HG03139 (cell line): ENCODE results near the gene CCDC152.

Experiments
- ATAC-seq: cut with Tn5 transposase; IDR thresholded peaks from one replicate; pipeline ENCODE4 v1.9.1; 2021; ENCODE audit not compliant: unreplicated experiment

CCDC152 gene

DNA sequence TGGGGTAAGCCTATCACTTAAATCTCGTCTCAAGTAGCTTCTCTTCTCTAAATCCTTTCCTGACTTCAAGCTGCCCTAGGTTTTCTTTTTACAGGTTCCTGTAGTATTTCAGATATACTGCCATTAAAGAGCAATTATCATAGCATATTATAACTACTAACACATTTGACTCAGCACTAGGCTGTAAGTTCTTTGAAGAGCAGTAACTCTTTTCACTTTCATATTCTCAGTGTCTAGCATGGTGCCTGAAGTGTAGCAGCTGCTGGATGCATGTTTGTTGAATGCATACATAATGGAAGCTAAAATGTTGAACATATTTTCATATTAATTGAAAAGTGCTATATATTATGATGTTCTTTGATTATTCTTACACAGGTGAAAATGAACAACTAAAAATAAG lies 22.5 kb downstream of the CCDC152 start:
- ATAC-seq, result no peak

GRCh38 chr5:42781584-42781983 lies 25.0 kb downstream of the CCDC152 start:
- no peak for ATAC-seq

- ATAC-seq, result no peak
These were observed 27.5 kb downstream of the CCDC152 start for GRCh38 chr5:42784132-42784531.

DNA sequence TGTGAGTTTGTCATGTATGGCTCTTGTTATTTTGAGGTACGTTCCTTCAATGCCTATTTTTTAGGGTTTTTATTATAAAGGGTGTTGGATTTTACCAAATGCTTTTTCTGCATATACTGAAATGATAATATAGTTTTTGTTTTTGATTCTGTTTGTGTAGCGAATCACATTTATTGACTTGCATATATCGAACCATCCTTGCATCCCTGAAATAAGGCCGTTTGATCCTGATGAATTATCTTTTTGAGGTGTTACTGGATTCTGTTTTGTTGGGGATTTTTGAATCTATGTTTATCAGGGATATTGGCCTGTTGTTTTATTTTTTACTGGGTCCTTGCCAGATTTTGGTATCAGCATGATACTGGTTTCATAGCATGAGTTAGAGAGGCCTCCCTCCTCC lies 29.1 kb downstream of the CCDC152 start:
- ATAC-seq, result no peak

- ATAC-seq, result no peak
These were observed 30.5 kb downstream of the CCDC152 start for GRCh38 chr5:42787073-42787472.

DNA sequence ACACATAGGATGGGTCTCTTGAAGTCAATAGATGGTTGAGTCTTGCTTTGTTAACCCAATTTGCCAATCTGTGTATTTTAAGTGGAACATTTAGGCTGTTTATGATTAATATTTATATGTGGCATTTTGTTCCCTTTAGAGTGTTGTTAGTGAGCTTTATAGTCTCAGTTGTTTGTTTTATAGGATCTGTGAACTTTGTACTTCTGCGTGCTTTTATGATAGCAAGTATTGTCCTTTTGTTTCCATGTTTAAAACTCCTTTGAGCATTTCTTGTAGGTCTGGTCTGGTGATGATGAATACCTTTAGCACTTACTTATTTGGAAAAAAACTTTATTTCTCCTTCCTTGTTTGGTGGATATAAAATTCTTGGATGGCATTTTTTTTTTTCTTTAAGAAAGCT lies 31.2 kb downstream of the CCDC152 start:
- ATAC-seq, result no peak

GRCh38 chr5:42791151-42791550 lies 34.5 kb downstream of the CCDC152 start:
- ATAC-seq, result no peak

DNA sequence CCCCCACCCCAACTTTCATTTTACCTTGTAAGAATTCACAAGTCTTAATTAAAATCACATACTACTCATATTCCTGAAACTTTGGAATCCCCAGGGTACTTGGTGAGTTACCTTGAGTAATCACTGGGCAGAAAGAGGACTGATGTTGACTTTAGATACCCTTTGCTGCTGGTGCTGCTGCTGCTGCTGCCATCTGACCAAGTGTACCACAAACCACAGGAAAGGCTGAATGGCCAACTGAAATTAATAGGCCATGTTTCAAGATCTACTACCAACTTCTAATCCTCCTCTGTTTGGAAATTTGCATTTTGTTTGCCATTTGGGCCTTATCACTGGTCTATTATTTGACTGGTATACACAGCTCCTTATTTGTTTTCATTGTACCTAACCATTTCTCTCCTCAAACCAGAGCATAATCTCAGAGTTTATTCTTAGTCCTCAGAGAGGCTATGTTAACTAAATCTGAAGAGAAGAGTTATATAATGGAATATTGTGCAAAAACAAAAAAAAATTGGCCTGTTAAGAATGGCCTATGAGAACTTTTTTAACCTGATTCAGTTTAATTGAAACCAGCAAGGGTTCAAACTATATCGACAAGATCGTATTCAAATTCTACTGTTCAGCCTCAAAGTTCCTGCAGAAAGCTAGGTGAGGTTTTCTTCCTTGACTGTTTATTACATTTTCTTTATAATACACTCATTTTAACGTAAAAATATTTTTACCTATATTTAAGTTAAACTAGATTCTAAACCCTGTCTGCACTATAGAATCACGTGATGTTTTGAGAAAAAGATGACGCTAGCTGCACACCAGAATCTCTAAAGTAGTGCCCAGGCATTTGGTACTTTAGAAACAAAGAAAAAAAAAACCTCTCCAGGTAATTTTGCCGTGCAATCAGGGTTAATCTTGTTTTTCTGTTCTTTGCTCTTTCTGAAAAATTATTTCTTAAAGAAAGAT lies 41.9 kb downstream of the CCDC152 start:
- ATAC-seq, result no peak

- ATAC-seq, result no peak
These were observed 42.6 kb downstream of the CCDC152 start for GRCh38 chr5:42799241-42799608.

GRCh38 chr5:42799668-42800114 lies 43.1 kb downstream of the CCDC152 start:
- no peak for ATAC-seq

GRCh38 chr5:42800748-42801330 lies 44.2 kb downstream of the CCDC152 start:
- no peak for ATAC-seq

DNA sequence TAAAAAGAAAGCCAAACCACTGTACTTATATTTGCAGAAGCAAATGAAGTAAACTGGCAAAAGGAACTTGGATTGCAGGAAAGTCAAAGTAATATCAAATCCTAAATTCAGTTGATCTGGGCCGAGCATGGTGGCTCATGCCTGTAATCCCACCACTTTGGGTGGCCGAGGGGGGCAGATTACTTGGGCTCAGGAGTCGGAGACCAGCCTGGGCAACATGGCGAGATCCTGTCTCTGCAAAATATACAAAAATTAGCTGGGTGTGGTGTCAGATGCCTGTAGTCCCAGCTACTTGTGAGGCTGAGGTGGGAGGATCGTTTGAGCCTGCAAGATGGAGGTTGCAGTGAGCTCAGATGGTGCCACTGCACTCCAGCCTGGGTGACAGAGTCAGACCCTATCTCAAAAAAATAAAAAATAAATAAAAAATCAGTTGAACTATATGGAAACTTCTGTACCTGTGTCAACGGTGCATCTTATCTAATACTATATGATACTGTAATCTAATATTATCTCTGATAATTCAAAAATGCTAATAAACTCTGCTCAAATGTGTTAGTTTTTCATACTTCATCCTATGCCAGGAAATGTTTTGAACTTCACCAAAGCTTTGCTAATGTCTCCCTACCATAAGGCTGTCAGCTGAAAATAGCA lies 45.0 kb downstream of the CCDC152 start:
- no peak for ATAC-seq

GRCh38 chr5:42804717-42805339 lies 48.2 kb downstream of the CCDC152 start:
- no peak for ATAC-seq

DNA sequence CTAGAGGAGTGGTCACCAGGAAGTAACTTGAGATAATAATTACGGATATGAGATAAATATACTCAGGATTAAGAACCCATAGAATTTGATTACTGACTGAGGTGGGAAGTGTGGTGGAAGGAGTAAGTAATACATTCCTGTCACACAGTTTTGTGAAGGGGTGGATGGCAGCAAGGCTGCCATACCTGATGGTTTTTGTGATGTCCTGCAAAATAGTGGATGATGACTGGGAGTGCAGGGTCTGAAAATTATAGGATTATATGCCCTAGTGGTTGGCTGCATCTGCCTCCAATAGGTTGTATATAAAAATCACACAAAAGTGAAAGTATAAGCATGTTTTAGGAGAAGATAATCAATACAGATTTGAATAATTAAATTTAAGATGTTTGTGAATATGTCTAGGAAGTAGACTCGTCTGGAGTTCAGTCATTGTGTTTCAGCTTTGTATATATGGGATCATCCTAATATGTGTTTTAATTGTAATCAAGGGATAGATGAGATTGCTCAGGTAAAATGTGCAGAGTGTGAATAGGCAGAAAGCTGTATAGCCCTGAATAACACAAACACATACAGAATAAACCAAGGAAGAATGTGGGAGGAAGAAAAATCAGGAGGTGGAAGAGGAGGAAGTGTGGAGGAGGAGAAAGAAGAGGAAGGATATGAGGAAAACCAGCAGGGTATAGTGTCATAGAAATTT lies 49.5 kb downstream of the CCDC152 start:
- no peak for ATAC-seq

GRCh38 chr5:42806701-42807262 lies 50.2 kb downstream of the CCDC152 start:
- no peak for ATAC-seq

DNA sequence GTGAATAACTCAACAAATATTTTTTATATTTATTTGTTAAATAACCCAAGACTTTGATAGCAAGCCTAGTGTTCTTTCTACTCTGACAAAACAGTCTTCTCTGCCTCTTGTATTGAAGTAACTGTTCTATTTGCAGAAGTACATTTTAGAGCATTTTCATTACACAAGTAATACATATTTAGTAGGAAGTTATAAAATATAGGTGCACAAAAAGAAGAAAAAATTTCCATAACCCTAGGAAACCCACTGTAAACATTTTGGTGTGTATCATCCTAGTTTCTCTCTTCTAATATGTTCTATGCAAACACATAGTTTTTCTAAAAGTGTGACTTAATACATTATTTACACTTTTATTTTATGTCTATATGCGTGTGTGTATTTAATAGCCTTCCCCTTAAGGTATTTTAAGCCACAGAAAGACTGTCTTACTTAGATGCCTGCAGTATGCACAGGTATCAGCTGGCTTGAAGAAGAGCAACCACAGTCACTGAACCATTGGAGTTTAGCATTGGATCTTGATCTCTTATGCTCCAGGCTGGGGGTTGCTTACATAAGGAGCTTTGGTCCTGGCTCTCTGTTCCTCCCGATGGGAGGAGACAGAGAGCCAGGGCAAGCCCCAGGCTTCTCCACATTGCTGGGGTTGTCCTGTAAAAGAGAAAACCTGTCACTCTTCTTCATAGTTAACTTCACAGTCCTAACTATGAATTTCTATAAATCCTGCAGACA lies 51.3 kb downstream of the CCDC152 start:
- no peak for ATAC-seq

GRCh38 chr5:42808888-42809611 lies 52.4 kb downstream of the CCDC152 start:
- no peak for ATAC-seq

DNA sequence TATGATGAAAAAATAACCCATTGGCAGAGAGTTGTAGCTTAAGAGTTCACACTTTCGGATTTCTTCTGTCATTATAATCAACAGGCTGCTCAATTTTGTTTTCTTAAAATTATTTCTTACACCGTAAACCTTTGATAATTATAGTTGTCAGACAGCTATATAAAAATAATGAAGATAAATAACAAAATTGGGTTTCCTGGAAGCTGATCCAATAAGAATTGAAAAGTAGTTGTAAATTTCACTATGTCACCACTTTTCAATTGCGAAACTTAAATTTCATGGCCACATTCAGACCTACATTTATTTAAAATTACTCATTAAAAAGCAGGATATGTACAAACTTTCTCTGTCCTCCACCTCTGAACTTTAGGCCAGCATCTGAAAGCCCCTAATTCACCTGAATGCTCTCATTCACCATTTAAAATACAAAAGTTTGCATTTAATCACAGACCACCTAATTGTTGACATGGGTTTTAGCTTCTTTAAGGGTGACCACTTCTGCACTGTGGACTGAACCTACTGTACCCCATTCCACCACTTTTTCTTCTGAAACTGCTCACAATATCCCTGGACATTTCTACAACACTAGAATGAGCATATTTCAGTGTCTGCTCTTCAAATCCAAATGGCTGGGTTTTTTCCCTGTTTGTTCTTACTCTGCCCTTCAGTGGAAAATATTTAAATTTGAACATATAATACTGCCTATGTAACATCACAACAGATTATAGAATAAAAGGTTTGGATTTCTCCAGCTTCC lies 54.4 kb downstream of the CCDC152 start:
- ATAC-seq, result no peak
